Activated CD8-positive, alpha-beta memory T cell treated with anti-CD3 and anti-CD28 coated beads for 24 hours (primary cell): ENCODE results near the gene RAI14.
"Not testable (repeated sequence)": the region's sequence is repeated elsewhere in the genome, so short reads cannot be mapped to it uniquely, and the experiment has no call there.

ENCODE experiments used
- DNase-seq: peaks from one replicate; pipeline ENCODE4 v3.0.0-alpha.2; 2020

RAI14 gene

GRCh38 chr5:34775886-34776285, 119.8 kb downstream of the RAI14 start:
- no peak for DNase-seq

GRCh38 chr5:34778091-34778850, 122.1 kb downstream of the RAI14 start:
- no peak for DNase-seq

GRCh38 chr5:34783892-34784291, 127.8 kb downstream of the RAI14 start:
- not testable (repeated sequence) for DNase-seq

GRCh38 chr5:34787035-34787434, 130.9 kb downstream of the RAI14 start:
- no peak for DNase-seq

GRCh38 chr5:34789021-34789531, 132.9 kb downstream of the RAI14 start:
- DNase-seq = no peak

GRCh38 chr5:34789639-34790038, 133.5 kb downstream of the RAI14 start:
- DNase-seq = no peak

GRCh38 chr5:34790069-34790468, 133.9 kb downstream of the RAI14 start:
- no peak for DNase-seq

GRCh38 chr5:34791761-34792244, 135.7 kb downstream of the RAI14 start:
- DNase-seq = no peak

GRCh38 chr5:34802834-34803563, 146.9 kb downstream of the RAI14 start:
- DNase-seq = no peak

- DNase-seq = no peak
Observed at GRCh38 chr5:34803974-34804732, 148.0 kb downstream of the RAI14 start.

- DNase-seq = no peak
Observed at GRCh38 chr5:34804913-34805312, 148.8 kb downstream of the RAI14 start.

- DNase-seq = no peak
Observed at GRCh38 chr5:34806532-34806931, 150.4 kb downstream of the RAI14 start.

- DNase-seq = no peak
Observed at GRCh38 chr5:34811706-34812105, 155.6 kb downstream of the RAI14 start.

GRCh38 chr5:34813509-34813908, 157.4 kb downstream of the RAI14 start:
- DNase-seq = no peak

GRCh38 chr5:34817558-34818351, 161.6 kb downstream of the RAI14 start:
- DNase-seq = no peak

- no peak for DNase-seq
Observed at GRCh38 chr5:34818717-34819116, 162.6 kb downstream of the RAI14 start.

GRCh38 chr5:34820593-34820992, 164.5 kb downstream of the RAI14 start:
- DNase-seq = no peak

GRCh38 chr5:34822956-34823715, 167.0 kb downstream of the RAI14 start:
- DNase-seq = no peak

GRCh38 chr5:34826347-34826746, 170.2 kb downstream of the RAI14 start:
- DNase-seq = no peak

GRCh38 chr5:34827588-34828506, 171.7 kb downstream of the RAI14 start:
- DNase-seq = no peak
